ENCODE measurements around the gene BCLAF1.

Gene BCLAF1

GRCh38 chr6:136265101-136265500, 24.5 kb downstream of the BCLAF1 start:
- in situ Hi-C loops (cut with HindIII; ENCODE audit: low pct_ligation_motif_present, low sequenced_read_pairs), result no loop called here
- H3K27me3 ChIP-seq (replicated peaks), result no peaks in the 10 kb centered on the region
- no peak overlapping the region for H3K4me3 ChIP-seq (ENCODE audit: low read depth, low read length)
- DNase-seq, result no peak
- peaks cover 52% of the 10 kb centered on the region for H3K36me3 ChIP-seq (replicated peaks)
- H3K27ac ChIP-seq, result no peak overlapping the region
- TF ChIP-seq CTCF (IDR thresholded peaks at IDR 0.05; ENCODE audit: low read depth, low read length, missing control alignments), result no peak

DNA sequence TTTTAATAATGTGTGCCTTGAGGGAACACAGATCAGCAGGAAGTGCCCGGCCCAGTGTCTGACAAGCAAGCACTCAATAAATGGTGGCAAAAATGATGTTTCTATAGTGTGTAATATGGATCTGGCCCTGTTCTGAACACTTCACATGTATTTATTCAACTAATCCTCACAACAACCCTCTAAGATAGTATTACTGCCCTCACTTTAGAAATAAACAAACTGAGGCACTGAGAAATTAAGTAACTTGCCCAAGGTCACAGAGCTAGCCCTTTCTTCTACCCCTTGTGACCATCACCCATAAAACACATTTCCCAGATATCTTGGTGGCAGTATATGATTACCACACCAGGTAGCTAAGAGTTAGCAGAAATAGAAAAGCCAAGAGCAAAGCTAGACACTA, 26.7 kb downstream of the BCLAF1 start:
- no peak for TF ChIP-seq CTCF (IDR thresholded peaks at IDR 0.05; ENCODE audit: low read depth, low read length, missing control alignments)
- in situ Hi-C loops (cut with HindIII; ENCODE audit: low pct_ligation_motif_present, low sequenced_read_pairs), result no loop called here
- Histone ChIP-seq H3K4me3 (ENCODE audit: low read depth, low read length) (no peak overlapping the region), H3K27ac (no peak overlapping the region), H3K36me3 (replicated peaks) (peaks cover 35% of the 10 kb centered on the region), H3K27me3 (replicated peaks) (no peaks in the 10 kb centered on the region)
- no peak for DNase-seq

- DNase-seq, result no peak
- no peak for TF ChIP-seq CTCF (IDR thresholded peaks at IDR 0.05; ENCODE audit: low read depth, low read length, missing control alignments)
- no peak overlapping the region for H3K4me3 ChIP-seq (ENCODE audit: low read depth, low read length)
- H3K27me3 ChIP-seq (replicated peaks), result no peaks in the 10 kb centered on the region
- H3K27ac ChIP-seq, result no peak overlapping the region
- H3K36me3 ChIP-seq (replicated peaks), result peaks cover 4% of the 10 kb centered on the region
- in situ Hi-C loops (cut with HindIII; ENCODE audit: low pct_ligation_motif_present, low sequenced_read_pairs), result no loop called here
Observed at GRCh38 chr6:136254851-136255466, 34.7 kb downstream of the BCLAF1 start.

- Histone ChIP-seq H3K36me3 (replicated peaks) (peaks cover 4% of the 10 kb centered on the region), H3K4me3 (ENCODE audit: low read depth, low read length) (no peak overlapping the region), H3K27me3 (replicated peaks) (no peaks in the 10 kb centered on the region), H3K27ac (no peak overlapping the region)
- in situ Hi-C loops (cut with HindIII; ENCODE audit: low pct_ligation_motif_present, low sequenced_read_pairs), result no loop called here
- no peak for DNase-seq
- TF ChIP-seq CTCF (IDR thresholded peaks at IDR 0.05; ENCODE audit: low read depth, low read length, missing control alignments), result no peak
Observed at GRCh38 chr6:136253734-136254133, 35.9 kb downstream of the BCLAF1 start.

DNA sequence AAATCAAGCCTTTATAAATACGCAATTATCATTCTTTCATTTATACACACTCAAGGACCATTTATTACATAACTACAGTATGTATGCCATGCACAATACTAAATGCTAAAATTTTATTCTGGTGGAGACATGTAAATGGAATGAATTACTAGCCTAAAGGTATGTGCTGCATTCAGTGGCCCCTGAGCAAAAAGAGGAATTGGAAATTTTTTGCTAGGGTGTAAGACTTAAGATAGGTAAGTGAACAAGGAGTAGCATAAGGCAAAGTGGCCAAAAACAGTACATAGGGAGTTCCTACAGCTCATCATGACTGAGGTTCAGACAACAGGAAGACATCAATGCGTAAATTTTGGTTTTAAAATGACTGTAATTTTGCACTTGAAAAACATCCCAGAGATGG, 37.2 kb downstream of the BCLAF1 start:
- DNase-seq, result no peak
- Histone ChIP-seq H3K36me3 (replicated peaks) (peaks cover 2% of the 10 kb centered on the region), H3K27ac (no peak overlapping the region), H3K4me3 (ENCODE audit: low read depth, low read length) (no peak overlapping the region), H3K27me3 (replicated peaks) (no peaks in the 10 kb centered on the region)
- in situ Hi-C loops (cut with HindIII; ENCODE audit: low pct_ligation_motif_present, low sequenced_read_pairs), result no loop called here
- TF ChIP-seq CTCF (IDR thresholded peaks at IDR 0.05; ENCODE audit: low read depth, low read length, missing control alignments), result no peak

DNA sequence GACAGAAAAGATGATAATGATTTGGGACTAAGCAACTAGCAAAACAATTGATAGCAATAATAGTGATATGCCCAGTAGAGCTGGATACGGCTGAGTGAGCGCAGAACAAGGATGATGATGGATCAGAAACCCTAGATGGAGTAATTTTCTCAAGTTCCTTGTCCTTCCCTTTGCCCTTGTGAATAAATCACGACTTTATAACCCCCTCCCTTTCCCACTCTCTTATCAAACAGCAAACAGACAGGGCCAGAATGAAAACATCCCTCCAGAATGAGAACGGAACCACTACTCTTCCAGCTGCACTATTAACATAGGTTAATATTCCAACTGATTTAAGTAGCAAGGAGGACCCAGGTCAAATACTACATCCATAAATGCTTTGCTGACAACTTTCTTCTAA, 38.3 kb downstream of the BCLAF1 start:
- Histone ChIP-seq H3K36me3 (replicated peaks) (no peaks in the 10 kb centered on the region), H3K27ac (no peak overlapping the region), H3K4me3 (ENCODE audit: low read depth, low read length) (no peak overlapping the region), H3K27me3 (replicated peaks) (no peaks in the 10 kb centered on the region)
- TF ChIP-seq CTCF (IDR thresholded peaks at IDR 0.05; ENCODE audit: low read depth, low read length, missing control alignments), result no peak
- in situ Hi-C loops (cut with HindIII; ENCODE audit: low pct_ligation_motif_present, low sequenced_read_pairs), result no loop called here
- DNase-seq, result no peak
